Activated CD4-positive, alpha-beta T cell treated with anti-CD3 and anti-CD28 coated beads, Interleukin-10, Interleukin-2, amounts not matched to agents 100 ng/mL and 50 ng/mL, durations not matched to agents 16 hours and 8 hours (primary cell): ENCODE measurements around the gene SLBP.

ENCODE experiments used
- DNase-seq: peaks from one replicate; pipeline ENCODE4 v3.0.0-alpha.2; 2020

SLBP gene

GRCh38 chr4:1748465-1748995 lies 36.4 kb upstream of the SLBP start:
- DNase-seq = peak; percentile 90

- DNase-seq = no peak
These were observed 35.5 kb upstream of the SLBP start for GRCh38 chr4:1747603-1747967.

GRCh38 chr4:1746919-1747602 lies 34.9 kb upstream of the SLBP start:
- DNase-seq = no peak

- DNase-seq = peak; percentile 87
These were observed 34.2 kb upstream of the SLBP start for GRCh38 chr4:1746265-1746691.

GRCh38 chr4:1745697-1746096 lies 33.6 kb upstream of the SLBP start:
- no peak for DNase-seq

- no peak for DNase-seq
These were observed 33.0 kb upstream of the SLBP start for GRCh38 chr4:1745165-1745564.

GRCh38 chr4:1744552-1744951 lies 32.4 kb upstream of the SLBP start:
- no peak for DNase-seq

GRCh38 chr4:1743975-1744374 lies 31.9 kb upstream of the SLBP start:
- DNase-seq = no peak

- no peak for DNase-seq
These were observed 31.4 kb upstream of the SLBP start for GRCh38 chr4:1743551-1743950.

- DNase-seq = no peak
These were observed 29.1 kb upstream of the SLBP start for GRCh38 chr4:1741208-1741607.

- DNase-seq = no peak
These were observed 28.0 kb upstream of the SLBP start for GRCh38 chr4:1740021-1740545.

GRCh38 chr4:1739358-1739757 lies 27.2 kb upstream of the SLBP start:
- DNase-seq = no peak

- DNase-seq = no peak
These were observed 26.3 kb upstream of the SLBP start for GRCh38 chr4:1738410-1738809.

- DNase-seq = no peak
These were observed 25.5 kb upstream of the SLBP start for GRCh38 chr4:1737666-1738065.

- no peak for DNase-seq
These were observed 24.7 kb upstream of the SLBP start for GRCh38 chr4:1736812-1737211.

GRCh38 chr4:1735215-1735614 lies 23.1 kb upstream of the SLBP start:
- DNase-seq = no peak

- DNase-seq = no peak
These were observed 20.8 kb upstream of the SLBP start for GRCh38 chr4:1732911-1733310.

- peak; percentile 71 for DNase-seq
These were observed 19.1 kb upstream of the SLBP start for GRCh38 chr4:1731180-1731579.

- DNase-seq = no peak
These were observed 18.5 kb upstream of the SLBP start for GRCh38 chr4:1730532-1731135.

GRCh38 chr4:1728061-1728980 lies 16.2 kb upstream of the SLBP start:
- no peak for DNase-seq

- DNase-seq = no peak
These were observed 15.3 kb upstream of the SLBP start for GRCh38 chr4:1727117-1728031.
